HG03039 (cell line): ENCODE results near the gene KLHL26.

Experiments used
- ATAC-seq: cut with Tn5 transposase; IDR thresholded peaks from one replicate; pipeline ENCODE4 v1.9.1; 2021; ENCODE audit warnings: mild to moderate bottlenecking, moderate library complexity; ENCODE audit not compliant: unreplicated experiment

Gene KLHL26

DNA sequence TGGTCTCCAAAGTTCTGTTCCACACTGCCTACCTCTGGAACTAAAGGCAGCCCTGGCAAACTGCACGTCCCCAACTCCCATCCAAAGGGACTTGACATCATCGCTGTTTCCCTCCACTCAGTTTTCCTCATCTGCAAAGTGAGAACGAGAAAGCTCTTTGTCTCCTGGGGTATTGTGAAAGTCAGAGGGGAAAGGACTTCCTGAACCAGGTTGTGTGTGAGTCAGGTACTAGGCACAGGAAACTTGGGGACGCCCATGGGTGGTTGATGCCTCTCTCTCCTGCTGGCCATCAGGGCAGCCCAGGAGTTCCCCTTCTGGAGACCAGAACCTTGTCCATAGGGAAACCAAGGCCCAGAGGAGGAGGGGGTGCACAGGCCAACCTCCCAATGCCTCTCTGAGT, 35.0 kb upstream of the KLHL26 start:
- ATAC-seq, result no peak

DNA sequence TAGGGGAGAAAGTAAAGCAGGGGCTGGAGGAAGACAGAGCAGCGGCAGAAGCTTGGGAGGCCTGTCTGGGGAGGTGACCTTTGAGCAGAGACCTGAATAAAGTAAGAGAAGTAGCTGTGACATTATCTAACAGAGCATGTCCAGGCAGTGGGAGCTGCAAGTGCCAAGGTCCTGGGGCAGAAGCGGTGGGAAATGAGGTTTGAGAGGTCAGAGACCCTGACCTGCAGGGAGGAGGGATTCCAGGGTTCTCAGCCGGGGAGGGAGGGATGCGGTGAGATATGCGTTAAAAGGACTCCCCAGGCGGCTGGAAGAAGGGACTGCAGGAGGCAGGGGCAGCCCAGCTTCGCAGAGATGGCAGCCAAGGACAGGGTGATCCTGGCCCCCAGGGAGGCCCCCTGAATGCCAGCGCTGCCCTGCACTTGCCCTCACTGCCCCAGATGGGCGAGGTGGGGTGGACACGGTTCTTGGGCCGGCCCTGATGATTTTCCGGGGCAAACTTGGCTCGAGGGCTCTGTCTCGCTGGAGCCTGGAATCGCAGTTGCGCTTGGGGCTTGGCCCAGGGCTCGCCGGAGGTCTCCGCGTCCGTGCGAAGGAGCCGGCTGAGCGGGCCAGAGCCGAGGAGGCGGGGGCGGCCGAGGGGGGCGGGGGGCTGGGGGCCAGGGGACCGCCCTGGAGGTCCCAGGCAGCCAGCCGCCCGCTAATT, 33.4 kb upstream of the KLHL26 start:
- ATAC-seq, result no peak

DNA sequence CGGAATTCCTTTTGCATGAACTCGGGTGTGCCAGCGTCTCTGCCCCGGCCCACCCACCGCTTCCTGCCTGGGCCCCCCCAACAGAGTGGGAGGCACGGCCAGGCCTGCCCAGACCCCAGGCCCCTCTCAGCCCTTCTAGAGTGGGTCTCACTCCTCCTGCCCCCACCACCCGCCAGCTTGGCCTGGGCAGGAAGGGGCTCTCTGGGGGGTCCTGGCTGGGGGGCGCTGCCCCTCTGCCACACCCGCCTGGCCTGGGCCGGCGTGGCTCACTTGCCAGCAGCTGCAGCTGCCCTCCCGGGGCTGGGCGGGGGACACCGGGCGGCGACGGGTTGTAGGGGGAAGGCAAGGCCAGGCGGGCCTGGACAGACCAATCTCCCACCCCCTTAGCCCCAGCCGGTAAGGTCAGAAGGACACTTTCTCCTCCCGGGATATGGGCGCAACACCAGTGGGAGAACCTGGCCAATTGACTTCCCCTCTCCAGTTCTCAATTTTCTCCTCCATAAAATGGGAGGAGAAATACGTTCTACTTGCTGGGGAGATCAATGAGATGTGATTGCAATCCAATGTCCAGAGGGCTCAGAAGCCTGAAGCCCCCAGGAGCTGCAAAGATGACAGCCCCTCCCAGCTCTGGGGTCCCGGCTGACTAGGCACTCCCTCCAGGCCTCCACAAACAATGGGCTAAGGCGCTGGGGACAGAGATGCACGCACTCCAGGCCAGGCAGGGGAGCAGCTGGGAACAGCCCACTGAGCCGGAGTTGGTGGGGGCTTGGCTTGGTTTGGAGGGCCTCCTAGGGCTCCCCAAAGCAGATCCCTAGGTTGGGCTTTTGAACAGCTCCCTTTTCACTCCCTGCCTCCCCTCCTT, 32.6 kb upstream of the KLHL26 start:
- no peak for ATAC-seq

DNA sequence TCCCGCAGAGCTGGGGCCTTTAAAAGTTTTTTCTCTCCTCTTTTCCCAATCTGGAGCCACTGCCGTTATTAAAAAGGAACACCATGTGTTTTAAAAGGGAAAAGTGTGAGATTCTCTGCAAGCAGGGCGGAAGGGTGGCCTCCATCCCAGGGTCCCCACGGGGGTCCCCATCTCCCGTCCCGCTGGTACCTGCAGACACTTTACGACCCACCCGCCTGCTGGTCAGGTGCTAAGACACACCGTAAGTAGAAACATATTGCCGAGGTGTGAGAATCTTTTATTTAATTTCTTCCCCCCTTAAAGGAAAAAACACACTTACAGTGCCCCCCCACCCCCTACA, 32.0 kb upstream of the KLHL26 start:
- ATAC-seq, result no peak

DNA sequence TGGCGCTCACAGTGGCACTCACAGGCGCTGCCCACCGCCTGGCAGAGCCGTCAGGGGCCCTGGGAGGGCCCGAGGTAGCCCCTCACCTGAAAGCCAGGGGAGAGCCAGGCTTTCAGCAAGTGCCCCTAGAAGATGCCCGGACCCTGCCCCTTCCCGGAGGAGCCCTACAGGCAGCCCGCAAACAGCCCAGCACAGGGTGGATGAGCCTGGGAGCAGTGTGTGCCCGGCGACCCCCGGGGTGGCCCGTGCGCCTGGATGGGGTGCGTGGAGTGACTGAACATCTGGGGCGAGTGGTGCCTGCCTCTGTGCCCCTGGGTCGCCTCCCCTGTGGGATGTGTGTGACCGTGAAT, 31.7 kb upstream of the KLHL26 start:
- ATAC-seq, result no peak

DNA sequence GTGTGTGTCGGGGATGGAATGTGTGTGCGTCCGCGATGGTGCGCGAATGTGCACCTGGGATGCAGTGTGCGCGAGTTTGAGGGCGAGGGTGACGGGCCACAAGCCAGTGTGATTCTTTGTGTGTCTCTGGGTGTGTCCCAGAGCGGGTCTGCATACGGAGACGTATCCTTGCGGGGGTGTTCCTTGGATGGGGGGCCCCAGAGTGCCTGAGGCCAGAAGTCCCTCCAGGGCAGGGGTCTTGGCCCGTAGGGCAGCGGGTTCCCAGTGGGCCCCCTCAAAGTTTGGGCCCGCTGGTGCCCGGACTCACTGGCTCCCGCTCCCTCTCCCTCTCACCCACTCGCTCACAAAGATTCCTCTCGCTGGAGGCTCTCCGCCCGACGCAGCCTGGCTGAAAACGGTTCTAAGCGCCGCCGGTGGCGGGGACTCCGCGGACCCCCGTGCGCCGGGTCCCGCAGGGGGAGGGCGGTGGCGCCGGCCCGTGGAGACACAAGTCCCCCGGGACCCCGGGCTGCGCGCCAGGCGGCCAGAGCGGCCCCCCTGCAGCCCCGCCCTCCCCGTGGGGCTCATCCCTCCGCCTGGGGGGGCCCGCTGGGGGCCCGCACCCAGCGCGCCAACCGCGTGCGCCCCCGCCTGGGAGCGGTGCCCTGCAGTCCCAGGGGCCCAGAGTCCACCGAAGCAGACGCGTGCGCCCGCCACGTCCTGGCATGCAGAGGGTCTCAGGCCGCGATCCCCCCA, 31.1 kb upstream of the KLHL26 start:
- ATAC-seq, result no peak

DNA sequence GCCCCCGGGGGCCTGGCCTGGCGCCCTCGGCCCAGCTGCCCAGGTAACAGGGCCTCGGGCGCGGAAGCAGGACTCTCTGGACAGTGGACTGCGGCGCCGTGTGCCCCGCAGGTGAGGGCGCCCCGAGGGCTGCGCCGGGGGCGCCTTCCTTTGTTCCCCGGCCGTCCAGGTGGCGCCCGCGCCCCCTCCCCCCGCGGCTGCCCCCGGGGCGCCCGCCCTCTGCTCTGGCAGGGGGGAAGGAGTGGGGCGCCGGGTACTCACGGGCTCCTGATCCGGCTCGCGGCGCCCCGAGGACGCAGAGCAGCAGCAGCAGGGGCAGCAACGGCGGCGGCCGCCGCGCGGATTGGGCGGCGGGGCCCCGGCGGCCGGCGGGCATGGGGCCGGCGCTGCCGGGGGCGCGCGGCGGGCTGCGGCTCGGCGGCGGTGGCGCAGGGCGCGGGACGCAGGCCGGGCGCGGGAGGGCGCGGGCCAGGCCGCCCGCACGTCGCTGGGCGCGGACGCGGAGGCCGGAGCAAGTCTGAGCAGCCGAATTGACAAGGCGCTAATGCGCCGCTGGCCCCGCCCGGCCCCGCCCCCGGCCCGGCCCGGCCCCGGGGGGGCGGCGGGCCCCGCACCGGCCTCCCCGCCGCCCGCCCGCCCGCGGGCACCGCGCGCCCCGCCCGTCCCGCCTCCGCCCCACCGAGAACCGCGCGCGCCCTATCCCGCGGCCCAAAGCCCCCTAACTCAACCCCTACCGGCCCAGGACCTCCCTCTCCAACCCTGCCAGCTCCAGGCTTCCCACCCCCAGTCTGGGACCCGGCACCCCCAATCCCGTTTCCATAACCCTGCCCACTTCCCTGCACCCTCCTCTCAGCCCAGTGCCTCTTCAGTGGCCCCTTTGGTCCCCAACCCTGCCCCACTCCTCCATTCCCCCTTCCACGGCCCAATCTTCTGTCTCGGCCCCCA, 30.3 kb upstream of the KLHL26 start, which contains the start of gene CRLF1:
TSS of gene CRLF1 (minus strand) at position 519 of the 945 bp plus-strand sequence. CDS start at position 376, 143 bp downstream.
- no peak for ATAC-seq

DNA sequence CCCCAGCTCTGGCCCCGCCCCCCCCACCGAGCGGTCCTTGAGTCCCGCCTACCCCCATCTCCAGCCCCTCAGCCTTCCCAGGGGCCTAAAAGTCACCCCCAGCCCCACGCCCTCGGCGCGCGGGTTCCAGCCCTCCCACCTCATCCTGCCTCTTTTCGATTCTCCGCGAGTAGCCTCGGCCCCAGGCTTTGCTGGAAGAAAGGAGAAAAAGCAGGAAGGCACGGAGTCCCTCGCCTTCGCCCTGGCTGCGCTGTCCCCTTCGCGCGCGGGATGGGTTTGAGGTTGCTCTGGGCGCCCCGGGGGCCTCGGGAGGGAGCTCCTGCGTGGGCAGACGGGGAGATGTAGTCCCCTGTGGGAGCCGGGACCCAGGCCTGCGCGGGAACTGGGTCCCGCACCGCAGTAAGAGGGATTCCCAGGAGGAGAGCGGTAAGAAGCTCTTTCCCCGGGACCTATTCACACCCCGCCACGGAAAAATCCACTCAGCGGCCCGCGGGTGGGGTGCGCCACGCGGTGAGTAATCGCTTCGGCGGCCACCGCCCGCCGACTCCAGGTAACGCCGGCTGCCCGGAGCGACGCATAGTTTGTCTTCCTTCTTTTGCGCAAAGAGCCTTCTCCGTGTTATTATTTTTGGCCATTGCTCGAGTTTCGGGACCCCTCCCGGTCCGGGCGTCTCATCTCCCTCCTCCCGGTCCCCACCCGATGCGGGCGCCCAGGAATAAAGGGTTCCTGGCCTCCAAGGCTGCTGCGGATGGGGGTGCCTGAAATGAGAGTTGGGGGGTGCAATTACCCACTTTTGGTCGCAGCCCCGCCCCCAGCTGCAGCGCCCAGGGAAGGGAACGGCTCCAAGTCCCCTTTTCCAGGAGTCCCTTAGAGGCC, 29.4 kb upstream of the KLHL26 start:
- no peak for ATAC-seq

DNA sequence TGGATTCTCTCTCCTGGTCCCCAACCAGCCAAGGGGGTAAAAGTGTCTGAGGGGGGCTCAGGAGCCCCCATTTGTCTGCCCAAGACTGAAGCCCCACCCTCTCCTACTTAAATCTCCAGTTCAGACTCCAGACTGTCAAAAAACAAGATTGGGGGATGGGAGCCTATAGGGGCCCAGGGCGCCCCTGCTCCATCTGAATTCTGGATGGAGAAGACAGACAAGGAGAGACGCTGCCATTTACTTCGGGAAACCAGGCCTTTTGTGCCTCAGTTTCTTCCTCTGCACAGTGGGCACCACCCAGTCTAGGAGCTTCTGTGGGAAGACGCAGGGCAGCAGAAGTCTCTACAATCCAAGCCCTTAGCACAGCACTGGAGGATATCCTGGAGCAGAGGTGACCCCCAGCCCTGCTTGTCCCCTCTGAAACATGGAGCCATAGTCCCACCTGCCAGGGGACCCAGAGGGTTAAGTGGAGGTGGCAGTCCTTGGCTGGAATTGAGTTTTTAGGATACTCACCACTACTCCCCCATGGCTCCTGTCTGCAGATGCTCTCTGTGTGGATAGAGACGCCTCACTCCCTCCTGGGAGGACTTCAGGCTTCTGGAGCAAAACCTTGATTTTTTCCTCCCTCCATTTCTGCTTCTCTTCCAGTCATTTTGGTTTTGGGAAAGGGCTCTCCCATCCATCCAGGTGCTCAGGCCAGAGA, 28.6 kb upstream of the KLHL26 start:
- no peak for ATAC-seq

DNA sequence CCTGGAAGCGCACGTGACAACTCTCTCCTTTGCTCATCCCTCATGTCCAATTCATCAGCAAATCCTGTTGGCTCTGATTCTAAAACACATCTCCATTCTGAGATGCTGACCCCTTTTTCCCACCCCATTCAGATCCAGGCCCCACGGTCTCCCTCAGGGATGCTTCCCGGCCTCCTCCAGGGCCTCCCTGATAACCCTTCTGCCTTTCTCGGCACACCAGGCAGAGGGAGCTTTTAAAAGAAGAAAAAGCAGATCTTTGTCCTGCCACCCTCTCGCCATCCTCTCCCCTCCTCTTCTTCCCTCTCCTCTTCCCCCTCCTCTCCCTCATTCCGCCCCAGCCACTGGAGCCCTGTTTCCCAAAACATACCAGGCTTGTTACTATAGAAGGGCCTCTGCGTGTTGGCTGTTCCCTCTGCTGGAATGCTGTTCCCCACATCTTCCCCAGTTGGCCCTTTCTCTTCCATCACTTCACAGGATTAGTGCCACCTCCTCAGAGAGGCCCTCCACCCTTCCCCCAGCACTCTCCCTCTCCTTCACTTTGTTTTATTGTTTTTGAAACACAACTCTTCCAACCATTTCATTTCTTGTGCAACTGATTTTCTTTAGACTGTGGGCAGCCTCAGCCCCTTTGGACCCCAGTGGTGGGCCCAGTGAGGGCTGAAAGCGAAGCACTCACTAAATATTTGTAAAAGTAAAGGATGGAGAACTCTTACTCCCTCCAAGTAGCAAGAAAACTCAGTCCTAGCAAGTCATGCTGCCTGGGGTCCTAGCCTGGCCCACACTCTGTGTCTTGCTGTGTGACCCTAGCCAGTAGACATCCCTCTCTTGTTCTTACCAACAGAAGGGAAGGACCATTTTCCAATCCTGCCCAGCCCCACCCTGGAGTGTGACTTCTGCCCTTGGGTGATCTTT, 27.8 kb upstream of the KLHL26 start:
- ATAC-seq, result no peak

DNA sequence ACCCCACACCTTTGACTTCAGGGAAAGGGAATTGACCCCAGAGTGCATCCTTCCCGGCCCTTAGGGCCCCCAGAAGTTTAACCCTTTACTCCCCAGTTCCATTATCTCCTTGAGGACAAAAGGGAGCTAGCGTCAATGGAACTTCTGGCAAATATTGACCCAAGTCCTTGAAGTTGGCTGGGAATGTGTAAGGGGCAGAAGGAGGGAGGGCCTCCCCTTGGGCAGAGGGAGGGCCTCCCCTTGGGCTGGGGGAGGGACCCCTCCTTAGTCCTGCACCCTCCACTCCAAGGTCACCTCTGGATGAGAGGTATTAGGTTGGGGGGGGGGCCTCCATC, 27.1 kb upstream of the KLHL26 start:
- no peak for ATAC-seq

DNA sequence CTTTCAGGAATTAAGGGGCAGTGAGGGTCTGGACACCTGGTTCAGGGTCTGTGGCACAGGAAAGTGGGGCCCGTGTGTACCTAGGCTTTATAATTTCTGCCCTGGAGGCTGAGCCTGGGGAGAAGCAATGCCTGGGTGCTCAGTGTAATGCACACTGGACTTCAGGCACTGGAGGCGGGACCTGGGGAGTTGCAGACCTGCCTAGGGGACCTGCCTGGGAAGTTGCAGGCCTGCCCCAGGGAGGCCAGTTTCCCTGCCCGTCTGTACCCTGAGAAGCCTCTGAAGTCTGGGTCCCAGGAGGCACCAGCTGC, 26.6 kb upstream of the KLHL26 start:
- ATAC-seq, result no peak

DNA sequence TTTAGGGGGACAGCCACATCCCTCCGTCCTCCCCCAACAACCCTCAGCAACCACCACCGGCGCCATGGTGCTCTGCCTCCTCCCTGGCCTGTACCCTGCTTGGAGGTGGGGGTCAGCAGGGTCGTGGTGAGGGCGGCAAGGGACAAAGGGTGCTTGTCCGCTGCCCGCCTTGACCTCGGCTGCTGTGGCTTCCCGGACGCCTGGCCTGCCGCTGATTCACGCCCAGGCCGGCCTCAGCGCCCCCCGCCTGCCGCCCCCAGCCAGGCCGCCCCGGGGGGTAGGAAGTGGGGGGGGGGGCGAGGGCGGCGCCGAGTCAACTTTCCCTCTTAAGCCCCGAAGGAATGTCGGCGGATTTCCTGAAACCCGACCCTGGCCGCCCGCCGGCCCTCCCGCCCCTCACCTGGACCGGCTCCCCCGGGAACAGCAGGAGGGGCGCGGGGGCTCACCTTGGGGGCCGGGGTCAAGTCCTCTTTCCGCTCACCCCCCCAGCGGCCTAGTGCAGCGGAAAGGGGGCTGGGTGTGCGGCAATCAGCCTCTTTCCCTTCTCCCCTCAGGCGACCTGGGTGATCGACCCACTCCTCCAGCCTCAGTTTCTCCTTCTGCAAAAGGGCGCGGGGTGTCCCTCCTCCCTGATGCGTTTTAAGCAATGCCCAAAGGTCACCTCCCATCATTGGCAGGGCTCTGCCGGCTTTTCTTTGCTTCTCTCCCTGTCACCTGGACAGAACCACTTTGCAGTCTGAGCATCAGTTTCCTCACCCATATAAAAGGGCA, 26.1 kb upstream of the KLHL26 start:
- ATAC-seq, result no peak

DNA sequence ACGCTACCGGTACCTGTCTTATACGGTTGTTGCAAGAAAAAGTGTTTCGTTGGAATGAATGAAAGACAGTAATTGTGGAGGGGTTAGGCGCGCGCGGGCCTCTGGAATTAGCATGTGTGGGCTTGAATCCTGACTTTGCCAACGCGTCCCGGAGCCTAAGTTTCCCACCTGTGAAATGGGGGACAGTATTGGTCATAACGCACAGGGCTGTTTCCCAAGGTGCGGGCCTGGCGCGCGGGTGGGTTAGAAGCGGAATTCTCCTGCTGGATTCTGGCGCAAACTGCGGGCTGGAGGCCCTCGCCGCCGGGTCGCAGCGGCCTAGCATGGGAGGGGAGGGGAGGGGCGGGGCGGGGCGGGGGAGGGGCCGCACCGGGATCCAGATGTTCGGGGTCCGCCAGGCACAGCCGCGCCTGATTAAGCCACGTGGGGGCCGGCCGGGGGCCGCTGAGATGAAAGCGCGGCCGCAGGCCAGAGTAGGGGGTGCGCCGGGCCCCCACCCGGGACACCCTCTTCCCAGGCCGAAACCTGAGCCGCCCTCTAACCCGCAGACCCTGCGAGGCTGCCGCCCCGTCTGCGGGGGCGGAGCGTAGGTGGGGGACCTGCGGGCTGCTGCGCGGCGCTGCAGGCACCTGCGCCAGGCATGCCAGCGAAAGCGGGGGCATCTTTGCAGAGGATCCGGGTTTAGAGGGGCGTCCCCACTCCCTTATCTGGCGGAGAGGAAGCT, 25.3 kb upstream of the KLHL26 start:
- no peak for ATAC-seq

DNA sequence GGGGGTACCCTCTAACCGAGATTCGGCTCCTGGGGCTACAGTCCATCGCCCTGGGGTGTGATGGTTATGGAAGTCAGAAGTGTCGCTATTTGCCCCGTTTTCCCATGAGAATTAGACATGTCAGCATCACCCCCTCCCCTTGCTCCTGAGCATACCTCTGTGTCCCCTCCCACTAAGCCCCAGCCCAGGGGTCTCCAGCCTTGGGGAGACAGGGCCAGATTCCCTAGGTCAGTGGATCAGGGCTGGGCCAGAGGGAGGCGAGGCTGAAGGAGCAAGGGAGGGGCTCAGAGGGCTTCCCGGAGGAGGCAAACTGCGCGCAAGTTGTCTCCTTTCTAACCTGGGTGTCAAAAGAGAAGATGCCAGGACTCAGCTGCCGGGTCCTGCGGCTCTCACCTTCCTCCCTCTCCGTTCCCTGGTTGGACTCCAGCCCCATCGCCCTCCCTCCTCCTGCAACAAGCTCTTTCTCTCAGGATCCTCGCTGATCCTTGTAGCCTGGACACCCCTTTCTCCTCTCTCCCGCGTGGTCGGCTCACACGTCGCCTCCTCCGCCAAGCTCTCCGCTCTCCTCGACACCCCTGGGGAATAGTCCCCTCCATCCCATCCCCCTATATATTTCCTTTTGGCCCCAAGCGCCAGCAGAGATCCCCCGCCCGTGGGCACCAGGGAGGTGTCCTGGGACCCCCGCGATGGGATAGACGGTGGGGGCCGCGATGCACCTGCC, 24.6 kb upstream of the KLHL26 start:
- no peak for ATAC-seq
